H9 (cell line): ENCODE results near the gene NOP53. TPM values are rescaled to one million over a fixed set of nuclear protein-coding genes. Genes with fewer than 3 reads are reported as not detected.
"Not testable (repeated sequence)": the region's sequence is repeated elsewhere in the genome, so short reads cannot be mapped to it uniquely, and the experiment has no call there.

Source experiments
- DNase-seq: peaks from one replicate; pipeline ENCODE4 v3.0.0-alpha.2; 2017
- H2AFZ ChIP-seq: one replicate; pipeline ENCODE4 v1.6.1; 2013; ENCODE audit warnings: mild to moderate bottlenecking, low read length, control low read depth, moderate library complexity
- H2AK5ac ChIP-seq: 2 replicates; pipeline ENCODE4 v1.6.1; 2013; ENCODE audit warnings: low read length, control low read depth, mixed read lengths; ENCODE audit not compliant: insufficient read length
- H2BK120ac ChIP-seq: one replicate; pipeline ENCODE4 v1.6.1; 2013; ENCODE audit warnings: low read depth, mild to moderate bottlenecking, low read length, control low read depth, inconsistent platforms; ENCODE audit not compliant: poor library complexity, severe bottlenecking
- H2BK12ac ChIP-seq: 2 replicates; pipeline ENCODE4 v1.6.1; 2013; ENCODE audit warnings: low read length, control low read depth, mixed read lengths, low read depth; ENCODE audit not compliant: insufficient read length
- H2BK15ac ChIP-seq: 2 replicates; pipeline ENCODE4 v1.6.1; 2013; ENCODE audit warnings: low read depth, low read length, control low read depth
- H2BK20ac ChIP-seq: one replicate; pipeline ENCODE4 v1.6.1; 2013; ENCODE audit warnings: low read depth, mild to moderate bottlenecking, low read length, control low read depth, inconsistent platforms; ENCODE audit not compliant: poor library complexity, severe bottlenecking
- H2BK5ac ChIP-seq: 2 replicates; pipeline ENCODE4 v1.6.1; 2013; ENCODE audit warnings: low read length, control low read depth, mixed read lengths; ENCODE audit not compliant: insufficient read length
- H3K14ac ChIP-seq: 2 replicates; pipeline ENCODE4 v1.6.1; 2013; ENCODE audit warnings: low read length, control low read depth; ENCODE audit not compliant: insufficient read depth
- H3K18ac ChIP-seq: 2 replicates; pipeline ENCODE4 v1.6.1; 2013; ENCODE audit warnings: low read depth, mild to moderate bottlenecking, mixed read lengths, low read length, control low read depth; ENCODE audit not compliant: insufficient read length
- H3K23ac ChIP-seq: 2 replicates; pipeline ENCODE4 v1.6.1; 2013; ENCODE audit warnings: low read length, control low read depth, mixed read lengths, low read depth; ENCODE audit not compliant: insufficient read length
- H3K23me2 ChIP-seq: 2 replicates; pipeline ENCODE4 v1.6.1; 2013; ENCODE audit warnings: low read depth, mild to moderate bottlenecking, mixed read lengths, low read length, control low read depth; ENCODE audit not compliant: insufficient read length, poor library complexity, severe bottlenecking
- H3K27ac ChIP-seq: 2 replicates; pipeline ENCODE4 v1.5.1; 2013; ENCODE audit warnings: low read length, control low read depth, mixed read lengths, low read depth; ENCODE audit not compliant: insufficient read length
- H3K27me3 ChIP-seq: 2 replicates; pipeline ENCODE4 v1.6.1; 2013; ENCODE audit warnings: low read length, control low read depth, inconsistent platforms; ENCODE audit not compliant: insufficient read depth
- H3K4ac ChIP-seq: 2 replicates; pipeline ENCODE4 v1.6.1; 2013; ENCODE audit warnings: low read depth, mild to moderate bottlenecking, control low read depth, inconsistent platforms, low read length, moderate library complexity
- H3K4me1 ChIP-seq: 2 replicates; pipeline ENCODE4 v1.6.1; 2013; ENCODE audit warnings: low read length, control low read depth, inconsistent platforms; ENCODE audit not compliant: insufficient read depth
- H3K4me2 ChIP-seq: 2 replicates; pipeline ENCODE4 v1.6.1; 2013; ENCODE audit warnings: low read length, control low read depth, mixed read lengths; ENCODE audit not compliant: insufficient read length, insufficient read depth
- H3K56ac ChIP-seq: 2 replicates; pipeline ENCODE4 v1.6.1; 2013; ENCODE audit warnings: low read depth, mild to moderate bottlenecking, mixed read lengths, low read length, control low read depth; ENCODE audit not compliant: insufficient read length
- H3K79me1 ChIP-seq: 2 replicates; pipeline ENCODE4 v1.6.1; 2013; ENCODE audit warnings: low read depth, mild to moderate bottlenecking, moderate library complexity, low read length, control low read depth, inconsistent platforms; ENCODE audit not compliant: insufficient read depth, poor library complexity, severe bottlenecking
- H3K79me2 ChIP-seq: 2 replicates; pipeline ENCODE4 v1.6.1; 2013; ENCODE audit warnings: low read length, control low read depth, inconsistent platforms; ENCODE audit not compliant: insufficient read depth
- H3K9ac ChIP-seq: 2 replicates; pipeline ENCODE4 v1.6.1; 2013; ENCODE audit warnings: low read length, control low read depth, mixed read lengths; ENCODE audit not compliant: insufficient read length; ENCODE audit errors: extremely low read depth
- H3K9me3 ChIP-seq: one replicate; pipeline ENCODE4 v1.6.1; 2013; ENCODE audit warnings: low read depth, low read length, inconsistent platforms; ENCODE audit not compliant: control insufficient read depth
- H3T11ph ChIP-seq: one replicate; pipeline ENCODE4 v1.6.1; 2013; ENCODE audit warnings: mild to moderate bottlenecking, low read length, control low read depth, inconsistent platforms
- H4K20me1 ChIP-seq: one replicate; pipeline ENCODE4 v1.6.1; 2013; ENCODE audit not compliant: control insufficient read depth, insufficient read length, insufficient read depth
- H4K5ac ChIP-seq: 2 replicates; pipeline ENCODE4 v1.6.1; 2013; ENCODE audit warnings: low read depth, mild to moderate bottlenecking, mixed read lengths, low read length, control low read depth; ENCODE audit not compliant: insufficient read length
- H4K8ac ChIP-seq: replicated peaks from 2 replicates; pipeline ENCODE4 v1.6.1; 2013; ENCODE audit warnings: low read length, control low read depth, mixed read lengths, low read depth; ENCODE audit not compliant: insufficient read length
- H4K91ac ChIP-seq: 2 replicates; pipeline ENCODE4 v1.6.1; 2013; ENCODE audit warnings: low read depth, mild to moderate bottlenecking, moderate library complexity, mixed read lengths, low read length, control low read depth; ENCODE audit not compliant: insufficient read length
- H3K27ac Mint-ChIP-seq, 3 experiments: 2 replicates in 2 of 3; 3 replicates in 1 of 3; pipeline ENCODE4 v1.8.0; 2020 to 2021; ENCODE audit warnings: mixed read lengths in 3 of 3, mild to moderate bottlenecking in 1 of 3, moderate library complexity in 1 of 3
- H3K27me3 Mint-ChIP-seq: 2 replicates; pipeline ENCODE4 v1.8.0; 2021; ENCODE audit warnings: low read depth, mild to moderate bottlenecking, moderate library complexity, mixed read lengths
- H3K36me3 Mint-ChIP-seq, 3 experiments: 2 replicates in 2 of 3; 3 replicates in 1 of 3; pipeline ENCODE4 v1.8.0; 2020 to 2021; ENCODE audit warnings: low read depth in 3 of 3, mixed read lengths in 3 of 3; ENCODE audit not compliant: insufficient read depth in 1 of 3
- H3K4me1 Mint-ChIP-seq, 2 experiments: 2 replicates each; pipeline ENCODE4 v1.8.0; 2020; ENCODE audit warnings: mixed read lengths in 2 of 2
- H3K4me3 Mint-ChIP-seq, 2 experiments: 2 replicates in 1 of 2; 3 replicates in 1 of 2; pipeline ENCODE4 v1.8.0; 2020 to 2021; ENCODE audit warnings: mild to moderate bottlenecking in 2 of 2, mixed read lengths in 2 of 2, moderate library complexity in 1 of 2
- H3K9me3 Mint-ChIP-seq, 2 experiments: 2 replicates in 1 of 2; 3 replicates in 1 of 2; pipeline ENCODE4 v1.8.0; 2020; ENCODE audit warnings: mild to moderate bottlenecking in 2 of 2, mixed read lengths in 2 of 2, moderate library complexity in 1 of 2
- CTCF ChIP-seq: fragments of 200-600 bp; sonication (generic); conservative IDR thresholded peaks from 3 replicates; pipeline ENCODE4 v1.8.0; 2021; ENCODE audit warnings: antibody characterized with exemption, mild to moderate bottlenecking
- WGBS: extraction: QIAGEN DNeasy Blood & Tissue Kit; methylation state at CpG from one replicate; pipeline ENCODE4 v1.1.7; 2013; ENCODE audit warnings: missing lambda C conversion rate, low lambda C conversion rate, mixed read lengths; ENCODE audit not compliant: insufficient read length; ENCODE audit errors: extremely low coverage; 5-methylcytosine and 5-hydroxymethylcytosine counted together
- total RNA-seq: library from RNA; stranded (reverse); gene quantifications from 2 replicates; pipeline ENCODE4 v1.2.1, GENCODE V29; 2021

Gene NOP53
- total RNA-seq, 1 experiment from 2014 or later, result 325 TPM

- H4K5ac ChIP-seq, result no peak overlapping the region
- H3K18ac ChIP-seq, result no peak overlapping the region
- WGBS, result no CpG with 5 or more reads among the region's 4 CpGs
- no peak overlapping the region for H3T11ph ChIP-seq
- no peak overlapping the region for H2AFZ ChIP-seq
- no peak overlapping the region for H2BK15ac ChIP-seq
- no peak overlapping the region for H4K91ac ChIP-seq
- DNase-seq, result no peak
- H2BK20ac ChIP-seq, result no peak overlapping the region
- no peak overlapping the region for H4K8ac ChIP-seq
- H3K4ac ChIP-seq, result no peak overlapping the region
- peaks cover 11 to 13% of the 10 kb centered on the region in 2 experiments for H3K4me1 Mint-ChIP-seq
- H3K27me3 ChIP-seq, result no peaks in the 10 kb centered on the region
- no peaks in the 10 kb centered on the region for H3K9me3 ChIP-seq
- no peak overlapping the region for H3K14ac ChIP-seq
- no peak overlapping the region for H2BK120ac ChIP-seq
- no peaks in the 10 kb centered on the region for H3K79me2 ChIP-seq
- H3K27ac Mint-ChIP-seq, result peak overlapping the region in 1 of 3 experiments; percentile 21; a peak in 2 of 7 replicates
- peaks cover 6% of the 10 kb centered on the region for H3K23me2 ChIP-seq
- no peaks in the 10 kb centered on the region; the same call in 1 of the 2 replicates for H3K27me3 Mint-ChIP-seq
- peaks cover 4% of the 10 kb centered on the region; the same call in 1 of the 2 replicates for H3K4me1 ChIP-seq
- H2BK12ac ChIP-seq, result no peak overlapping the region
- no peak overlapping the region for H2AK5ac ChIP-seq
- peaks cover 0 to 14% (median 10%) of the 10 kb centered on the region in 3 experiments; a peak in 5 of 7 replicates for H3K36me3 Mint-ChIP-seq
- no peak for TF ChIP-seq CTCF
- no peaks in the 10 kb centered on the region for H3K79me1 ChIP-seq
- H3K4me2 ChIP-seq, result no peak overlapping the region
- H3K4me3 Mint-ChIP-seq, result no peak overlapping the region
- no peak overlapping the region for H3K9ac ChIP-seq
- no peak overlapping the region for H3K56ac ChIP-seq
- no peaks in the 10 kb centered on the region for H4K20me1 ChIP-seq
- no peak overlapping the region for H2BK5ac ChIP-seq
- no peaks in the 10 kb centered on the region; a peak in 1 of 5 replicates for H3K9me3 Mint-ChIP-seq
- H3K27ac ChIP-seq, result no peak overlapping the region
- H3K23ac ChIP-seq, result no peak overlapping the region
These were observed 18.9 kb upstream of the NOP53 start for GRCh38 chr19:47726467-47726866.

- H3K4me3 Mint-ChIP-seq, H3K27me3 Mint-ChIP-seq, H3K79me1 ChIP-seq, H2BK20ac ChIP-seq, H3K9me3 Mint-ChIP-seq, H4K8ac ChIP-seq, H3K14ac ChIP-seq, H2BK12ac ChIP-seq, H3K4ac ChIP-seq, DNase-seq, H2BK15ac ChIP-seq, H3K23ac ChIP-seq, H2BK120ac ChIP-seq, H3K27ac Mint-ChIP-seq, H3K9me3 ChIP-seq, H3K4me1 ChIP-seq, H2AK5ac ChIP-seq, H3K27me3 ChIP-seq, H3K9ac ChIP-seq, H4K5ac ChIP-seq, H3K56ac ChIP-seq, H2AFZ ChIP-seq, H3K4me2 ChIP-seq, H3K27ac ChIP-seq, H4K91ac ChIP-seq, H4K20me1 ChIP-seq, H3K23me2 ChIP-seq, H2BK5ac ChIP-seq, H3K79me2 ChIP-seq, H3K18ac ChIP-seq, H3T11ph ChIP-seq: not testable (repeated sequence)
- Mint-ChIP-seq H3K36me3 (peaks cover 0 to 14% (median 10%) of the 10 kb centered on the region in 3 experiments; a peak in 5 of 7 replicates), H3K4me1 (peaks cover 11 to 13% of the 10 kb centered on the region in 2 experiments)
- no CpG with 5 or more reads among the region's 4 CpGs for WGBS
These were observed 17.1 kb upstream of the NOP53 start for GRCh38 chr19:47728295-47728694.
